Mesenchymal stem cell (in vitro differentiated cells and primary cell): Measurements from ENCODE around the gene C19orf47.

Experiments used
- DNase-seq: peaks from one replicate; pipeline ENCODE4 v3.0.0-alpha.2; 2013
- H2AFZ ChIP-seq: one replicate; pipeline ENCODE4 v1.6.1; 2013; ENCODE audit warnings: low read depth, mild to moderate bottlenecking, control low read depth, inconsistent platforms, low read length, moderate library complexity
- H2AK5ac ChIP-seq: 2 replicates; pipeline ENCODE4 v1.6.1; 2013; ENCODE audit warnings: low read length, moderate library complexity, mild to moderate bottlenecking, inconsistent platforms; ENCODE audit not compliant: severe bottlenecking
- H2BK120ac ChIP-seq: one replicate; pipeline ENCODE4 v1.6.1; 2013; ENCODE audit warnings: low read depth, mild to moderate bottlenecking, inconsistent platforms, low read length, moderate library complexity
- H2BK12ac ChIP-seq, 2 experiments: one replicate each; pipeline ENCODE4 v1.6.1; 2013; ENCODE audit warnings: inconsistent platforms in 2 of 2, low read length in 2 of 2, mild to moderate bottlenecking in 2 of 2, moderate library complexity in 2 of 2, control low read depth in 1 of 2
- H2BK15ac ChIP-seq: one replicate; pipeline ENCODE4 v1.6.1; 2013; ENCODE audit warnings: mild to moderate bottlenecking, low read depth, inconsistent platforms; ENCODE audit not compliant: poor library complexity, severe bottlenecking
- H2BK5ac ChIP-seq: 2 replicates; pipeline ENCODE4 v1.6.1; 2013; ENCODE audit warnings: low read depth, mild to moderate bottlenecking, low read length, control low read depth, inconsistent platforms; ENCODE audit not compliant: poor library complexity, severe bottlenecking
- H3K14ac ChIP-seq, 2 experiments: one replicate each; pipeline ENCODE4 v1.6.1; 2013; ENCODE audit warnings: inconsistent platforms in 2 of 2, low read length in 2 of 2, control low read depth in 1 of 2, mild to moderate bottlenecking in 1 of 2, moderate library complexity in 1 of 2
- H3K18ac ChIP-seq, 2 experiments: one replicate each; pipeline ENCODE4 v1.6.1; 2013; ENCODE audit warnings: inconsistent platforms in 2 of 2, low read length in 2 of 2, control low read depth in 1 of 2, low read depth in 1 of 2, mild to moderate bottlenecking in 1 of 2
- H3K23ac ChIP-seq, 2 experiments: one replicate each; pipeline ENCODE4 v1.6.1; 2013; ENCODE audit warnings: inconsistent platforms in 2 of 2, low read length in 2 of 2, mild to moderate bottlenecking in 2 of 2, moderate library complexity in 2 of 2, control low read depth in 1 of 2
- H3K27ac ChIP-seq: 2 replicates; pipeline ENCODE4 v1.5.1; 2013; ENCODE audit warnings: mild to moderate bottlenecking, moderate library complexity, low read length, control low read depth, inconsistent platforms; ENCODE audit not compliant: poor library complexity, severe bottlenecking
- H3K27me3 ChIP-seq, 2 experiments: 2 replicates each; pipeline versions ENCODE4 v1.6.1 to v1.7.0; 2013; ENCODE audit warnings: low read length in 2 of 2, mild to moderate bottlenecking in 2 of 2, moderate library complexity in 2 of 2, control low read depth in 1 of 2, inconsistent platforms in 1 of 2; ENCODE audit not compliant: control insufficient read depth in 1 of 2, insufficient read depth in 1 of 2
- H3K36me3 ChIP-seq, 2 experiments: 2 replicates each; pipeline versions ENCODE4 v1.6.1 to v1.7.0; 2013; ENCODE audit warnings: low read length in 2 of 2, control low read depth in 1 of 2, inconsistent platforms in 1 of 2, low read depth in 1 of 2, mild to moderate bottlenecking in 1 of 2; ENCODE audit not compliant: insufficient read depth in 2 of 2, control insufficient read depth in 1 of 2
- H3K4ac ChIP-seq, 2 experiments: one replicate each; pipeline ENCODE4 v1.6.1; 2013; ENCODE audit warnings: inconsistent platforms in 2 of 2, low read length in 2 of 2, mild to moderate bottlenecking in 2 of 2, moderate library complexity in 2 of 2, control low read depth in 1 of 2, low read depth in 1 of 2
- H3K4me1 ChIP-seq: 2 replicates; pipeline ENCODE4 v1.6.1; 2013; ENCODE audit warnings: low read depth, low read length, control low read depth; ENCODE audit not compliant: control insufficient read depth, insufficient read depth
- H3K4me2 ChIP-seq: 2 replicates; pipeline ENCODE4 v1.6.1; 2013; ENCODE audit warnings: low read length, mild to moderate bottlenecking, inconsistent platforms; ENCODE audit not compliant: poor library complexity, severe bottlenecking
- H3K4me3 ChIP-seq, 2 experiments: 2 replicates each; pipeline versions ENCODE4 v1.5.1 to v1.7.0; 2013; ENCODE audit warnings: low read length in 2 of 2, mild to moderate bottlenecking in 2 of 2, control low read depth in 1 of 2, low read depth in 1 of 2; ENCODE audit not compliant: insufficient read depth in 1 of 2
- H3K79me1 ChIP-seq: replicated peaks from 2 replicates; pipeline ENCODE4 v1.6.1; 2013; ENCODE audit warnings: mild to moderate bottlenecking, control low read depth, low read length, inconsistent platforms; ENCODE audit not compliant: poor library complexity, severe bottlenecking
- H3K9ac ChIP-seq: 2 replicates; pipeline ENCODE4 v1.7.0; 2013; ENCODE audit warnings: mild to moderate bottlenecking, low read length, moderate library complexity
- H3K9me3 ChIP-seq: 2 replicates; pipeline ENCODE4 v1.7.0; 2013; ENCODE audit warnings: mild to moderate bottlenecking, low read length; ENCODE audit not compliant: control insufficient read depth
- H4K8ac ChIP-seq: one replicate; pipeline ENCODE4 v1.6.1; 2013; ENCODE audit warnings: inconsistent platforms, mild to moderate bottlenecking, low read length, moderate library complexity
- H4K91ac ChIP-seq: one replicate; pipeline ENCODE4 v1.6.1; 2013; ENCODE audit warnings: mild to moderate bottlenecking, low read length, inconsistent platforms
- WGBS: methylation state at CpG from one replicate; pipeline ENCODE4 v1.1.7; 2013; ENCODE audit warnings: mixed read lengths; 5-methylcytosine and 5-hydroxymethylcytosine counted together

C19orf47 gene

GRCh38 chr19:40355975-40356680, 7.9 kb upstream of the C19orf47 start:
- H2BK5ac ChIP-seq, result no peak overlapping the region
- H2BK15ac ChIP-seq, result no peak overlapping the region
- H3K14ac ChIP-seq, result no peak overlapping the region
- H3K4me2 ChIP-seq, result no peak overlapping the region
- H2BK12ac ChIP-seq, result no peak overlapping the region
- no peak overlapping the region for H3K9ac ChIP-seq
- no peak overlapping the region for H3K27ac ChIP-seq
- no peak overlapping the region for H3K18ac ChIP-seq
- H3K4ac ChIP-seq, result no peak overlapping the region
- H2AFZ ChIP-seq, result no peak overlapping the region
- H4K91ac ChIP-seq, result no peak overlapping the region
- no peaks in the 10 kb centered on the region for H3K9me3 ChIP-seq
- peaks cover 6% of the 10 kb centered on the region for H3K4me1 ChIP-seq
- H3K36me3 ChIP-seq, result peaks cover 24 to 25% of the 10 kb centered on the region in 2 experiments
- no peak overlapping the region for H2AK5ac ChIP-seq
- 83% methylated on average over 9 of the region's 9 CpGs for WGBS
- DNase-seq, result no peak
- no peaks in the 10 kb centered on the region for H3K27me3 ChIP-seq
- no peak overlapping the region for H3K23ac ChIP-seq
- peak overlapping the region; percentile 7 for H4K8ac ChIP-seq
- no peak overlapping the region for H2BK120ac ChIP-seq
- no peak overlapping the region for H3K4me3 ChIP-seq
- peaks cover 44% of the 10 kb centered on the region for H3K79me1 ChIP-seq

- Histone ChIP-seq H3K79me1 (peaks cover 32% of the 10 kb centered on the region), H3K4me1 (peaks cover 10% of the 10 kb centered on the region), H3K23ac (peak overlapping the region in 1 of 2 experiments; percentile 83), H4K91ac (peak overlapping the region; percentile 36), H3K9me3 (no peaks in the 10 kb centered on the region), H2BK15ac (no peak overlapping the region), H2AK5ac (no peak overlapping the region), H3K4ac (peak overlapping the region in 1 of 2 experiments; percentile 56), H3K4me2 (peak overlapping the region; percentile 82), H3K4me3 (peak overlapping the region; percentile 48 to 89), H3K9ac (peak overlapping the region; percentile 94), H3K36me3 (peaks cover 9 to 14% of the 10 kb centered on the region in 2 experiments), H3K14ac (peak overlapping the region in 1 of 2 experiments; percentile 90), H3K27me3 (no peaks in the 10 kb centered on the region), H2BK120ac (no peak overlapping the region), H3K27ac (peak overlapping the region; percentile 33), H2AFZ (no peak overlapping the region), H2BK5ac (no peak overlapping the region), H2BK12ac (peak overlapping the region in 1 of 2 experiments; percentile 83), H3K18ac (peak overlapping the region; percentile 34 to 50), H4K8ac (no peak overlapping the region)
- DNase-seq, result peak; percentile 77
- WGBS, result 21% methylated on average over 17 of the region's 17 CpGs
These were observed 837 bp upstream of the C19orf47 start for GRCh38 chr19:40348961-40349507.

- no peak overlapping the region for H2BK12ac ChIP-seq
These were observed 3.8 kb downstream of the C19orf47 start for GRCh38 chr19:40344422-40344821.

GRCh38 chr19:40342644-40343311, 5.4 kb downstream of the C19orf47 start:
- Histone ChIP-seq H3K4me1 (peaks cover 7% of the 10 kb centered on the region), H2AK5ac (no peak overlapping the region), H3K36me3 (peaks cover 21 to 24% of the 10 kb centered on the region in 2 experiments), H2BK120ac (no peak overlapping the region), H3K9me3 (no peaks in the 10 kb centered on the region), H3K79me1 (peaks cover 25% of the 10 kb centered on the region), H2BK5ac (no peak overlapping the region), H2BK12ac (no peak overlapping the region), H3K18ac (no peak overlapping the region), H3K4me3 (no peak overlapping the region), H4K91ac (no peak overlapping the region), H3K14ac (no peak overlapping the region), H3K4me2 (no peak overlapping the region), H2AFZ (no peak overlapping the region), H3K27ac (no peak overlapping the region), H3K27me3 (no peaks in the 10 kb centered on the region), H3K4ac (no peak overlapping the region), H3K9ac (no peak overlapping the region), H3K23ac (no peak overlapping the region), H4K8ac (no peak overlapping the region), H2BK15ac (no peak overlapping the region)
- 94% methylated on average over 10 of the region's 11 CpGs for WGBS
- no peak for DNase-seq

More at GRCh38 chr19:40344422-40344821, 3.8 kb downstream of the C19orf47 start:
- no peak overlapping the region for H3K4me3 ChIP-seq
- peaks cover 26% of the 10 kb centered on the region for H3K79me1 ChIP-seq
- no peak overlapping the region for H2AFZ ChIP-seq
- 94% methylated on average over 6 of the region's 7 CpGs for WGBS
- H3K27ac ChIP-seq, result no peak overlapping the region
- H3K23ac ChIP-seq, result no peak overlapping the region
- no peak overlapping the region for H4K91ac ChIP-seq
- H3K4me2 ChIP-seq, result no peak overlapping the region
- DNase-seq, result no peak
- H3K36me3 ChIP-seq, result peaks cover 13 to 24% of the 10 kb centered on the region in 2 experiments
- no peak overlapping the region for H2AK5ac ChIP-seq
- H3K4ac ChIP-seq, result no peak overlapping the region
- no peaks in the 10 kb centered on the region for H3K27me3 ChIP-seq
- no peak overlapping the region for H2BK15ac ChIP-seq
- no peak overlapping the region for H2BK5ac ChIP-seq
- H4K8ac ChIP-seq, result no peak overlapping the region
- no peak overlapping the region for H3K18ac ChIP-seq
- no peak overlapping the region for H3K14ac ChIP-seq
- H3K9ac ChIP-seq, result no peak overlapping the region
- no peak overlapping the region for H2BK120ac ChIP-seq
- no peaks in the 10 kb centered on the region for H3K9me3 ChIP-seq
- peaks cover 10% of the 10 kb centered on the region for H3K4me1 ChIP-seq
